Measurements from ENCODE around the gene ADARB2. TPM values are rescaled to one million over a fixed set of nuclear protein-coding genes. Genes with fewer than 3 reads are reported as not detected.

ADARB2 gene
- total RNA-seq, 2 donors from 2014 or later, result 1.1 to 1.8 TPM

GRCh38 chr10:1136268-1136667 lies 601.1 kb downstream of the ADARB2 start:
- Histone ChIP-seq H3K9me3 (ENCODE audit: control insufficient read depth, low read length) (peaks cover 5% of the 10 kb centered on the region), H3K27me3 (ENCODE audit: control insufficient read depth, insufficient read depth, low read length, poor library complexity, severe bottlenecking) (no peaks in the 10 kb centered on the region), H3K4me1 (ENCODE audit: control insufficient read depth, insufficient read depth, low read length) (no peaks in the 10 kb centered on the region), H3K4me3 (ENCODE audit: low read length) (no peak overlapping the region), H3K9ac (ENCODE audit: extremely low read depth, low read length, poor library complexity, severe bottlenecking) (no peak overlapping the region), H3K36me3 (ENCODE audit: control insufficient read depth, insufficient read depth, low read length) (peaks cover 9% of the 10 kb centered on the region), H3K27ac (ENCODE audit: low read depth, low read length) (no peak overlapping the region)
- no peak for DNase-seq
- peaks cover 8% of the 10 kb centered on the region for H3K36me3 Mint-ChIP-seq (ENCODE audit: low read depth)
- no peak overlapping the region for H3K27ac Mint-ChIP-seq
- H3K9me3 Mint-ChIP-seq, result peaks cover 6% of the 10 kb centered on the region
- H3K27me3 Mint-ChIP-seq (ENCODE audit: insufficient read depth), result no peaks in the 10 kb centered on the region
- H3K4me1 Mint-ChIP-seq, result peaks cover 6% of the 10 kb centered on the region
- H3K4me3 Mint-ChIP-seq, result no peak overlapping the region
- no peak for TF ChIP-seq CTCF (conservative IDR thresholded peaks at IDR 0.05)

GRCh38 chr10:1134156-1134555 lies 603.2 kb downstream of the ADARB2 start:
- H3K4me1 Mint-ChIP-seq, result no peaks in the 10 kb centered on the region
- no peak for TF ChIP-seq CTCF (conservative IDR thresholded peaks at IDR 0.05)
- no peak overlapping the region for H3K27ac Mint-ChIP-seq
- no peak overlapping the region for H3K4me3 Mint-ChIP-seq
- Histone ChIP-seq H3K4me1 (ENCODE audit: control insufficient read depth, insufficient read depth, low read length) (no peaks in the 10 kb centered on the region), H3K4me3 (ENCODE audit: low read length) (no peak overlapping the region), H3K9me3 (ENCODE audit: control insufficient read depth, low read length) (peaks cover 3% of the 10 kb centered on the region), H3K27me3 (ENCODE audit: control insufficient read depth, insufficient read depth, low read length, poor library complexity, severe bottlenecking) (no peaks in the 10 kb centered on the region), H3K9ac (ENCODE audit: extremely low read depth, low read length, poor library complexity, severe bottlenecking) (no peak overlapping the region), H3K27ac (ENCODE audit: low read depth, low read length) (no peak overlapping the region), H3K36me3 (ENCODE audit: control insufficient read depth, insufficient read depth, low read length) (peaks cover 30% of the 10 kb centered on the region)
- no peak for DNase-seq
- WGBS, 2 experiments (ENCODE audit: insufficient coverage in 1 of 2, insufficient read length in 1 of 2), result 60% methylated on average over 1 of the region's 2 CpGs; no CpG with 5 or more reads in 1 of the 2 experiments
- H3K27me3 Mint-ChIP-seq (ENCODE audit: insufficient read depth), result no peaks in the 10 kb centered on the region
- peaks cover 6% of the 10 kb centered on the region for H3K9me3 Mint-ChIP-seq
- peaks cover 29% of the 10 kb centered on the region for H3K36me3 Mint-ChIP-seq (ENCODE audit: low read depth)

GRCh38 chr10:1133495-1134045 lies 603.8 kb downstream of the ADARB2 start:
- no peak overlapping the region for H3K4me3 ChIP-seq (ENCODE audit: low read length)
- H3K36me3 Mint-ChIP-seq (ENCODE audit: low read depth), result peaks cover 35% of the 10 kb centered on the region
- no peaks in the 10 kb centered on the region for H3K9me3 ChIP-seq (ENCODE audit: control insufficient read depth, low read length)
- no peak overlapping the region for H3K9ac ChIP-seq (ENCODE audit: extremely low read depth, low read length, poor library complexity, severe bottlenecking)
- no peak for DNase-seq
- no peaks in the 10 kb centered on the region for H3K27me3 Mint-ChIP-seq (ENCODE audit: insufficient read depth)
- H3K4me1 ChIP-seq (ENCODE audit: control insufficient read depth, insufficient read depth, low read length), result no peaks in the 10 kb centered on the region
- no peaks in the 10 kb centered on the region for H3K4me1 Mint-ChIP-seq
- H3K27ac ChIP-seq (ENCODE audit: low read depth, low read length), result no peak overlapping the region
- peaks cover 4% of the 10 kb centered on the region for H3K9me3 Mint-ChIP-seq
- H3K36me3 ChIP-seq (ENCODE audit: control insufficient read depth, insufficient read depth, low read length), result peaks cover 35% of the 10 kb centered on the region
- WGBS, 2 experiments (ENCODE audit: insufficient coverage in 1 of 2, insufficient read length in 1 of 2), result 86 to 93% methylated on average over 1 to 3 of the region's 3 CpGs
- H3K27me3 ChIP-seq (ENCODE audit: control insufficient read depth, insufficient read depth, low read length, poor library complexity, severe bottlenecking), result no peaks in the 10 kb centered on the region
- TF ChIP-seq CTCF (conservative IDR thresholded peaks at IDR 0.05), result no peak
- no peak overlapping the region for H3K27ac Mint-ChIP-seq
- no peak overlapping the region for H3K4me3 Mint-ChIP-seq
